GM06990 (cell line): ENCODE results near the gene LYPD6B.

Source experiments
- DNase-seq: peaks from one replicate; pipeline ENCODE4 v3.0.0-alpha.2; 2011; ENCODE audit not compliant: insufficient read length; ENCODE audit errors: extremely low read depth
- H3K27me3 ChIP-seq: replicated peaks from 2 replicates; pipeline ENCODE4 v1.6.0; 2011; ENCODE audit warnings: low read length; ENCODE audit not compliant: control insufficient read depth, insufficient read depth
- H3K36me3 ChIP-seq: 2 replicates; pipeline ENCODE4 v1.5.1; 2011; ENCODE audit warnings: low read length; ENCODE audit not compliant: control insufficient read depth, insufficient read depth
- H3K4me3 ChIP-seq: replicated peaks from 2 replicates; pipeline ENCODE4 v1.5.1; 2011; ENCODE audit warnings: low read depth, mild to moderate bottlenecking, control low read depth, low read length
- CTCF ChIP-seq: IDR thresholded peaks from 2 replicates; pipeline ENCODE4 v1.5.1; 2011; ENCODE audit warnings: low read length, control low read depth, mild to moderate bottlenecking, inconsistent platforms; ENCODE audit not compliant: insufficient read depth, poor library complexity, severe bottlenecking

The LYPD6B gene

GRCh38 chr2:148994341-148994740 lies 44.2 kb upstream of the LYPD6B start:
- no peak for DNase-seq
- H3K27me3 ChIP-seq = no peaks in the 10 kb centered on the region
- H3K36me3 ChIP-seq = no peaks in the 10 kb centered on the region
- no peak overlapping the region for H3K4me3 ChIP-seq
- no peak for TF ChIP-seq CTCF

DNA sequence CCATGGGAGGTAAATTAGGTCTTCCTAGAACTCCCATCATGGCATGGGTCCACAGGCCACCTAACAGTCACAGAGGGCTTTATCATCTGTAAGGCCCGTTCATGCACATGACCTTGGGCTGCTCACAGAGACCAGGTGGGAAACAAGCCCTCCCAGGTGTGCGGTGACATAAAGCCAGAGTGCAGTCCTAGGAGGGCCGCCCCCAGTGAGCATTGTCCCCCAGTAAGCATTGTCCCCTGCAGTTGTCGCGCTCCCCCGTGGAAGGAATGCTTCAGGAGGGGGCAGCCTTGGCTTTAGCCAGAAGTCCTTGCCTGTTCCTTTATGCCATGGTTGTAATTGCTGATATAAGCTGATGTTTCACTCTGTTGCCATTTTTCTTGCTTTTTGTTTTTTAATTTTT lies 41.7 kb upstream of the LYPD6B start:
- Histone ChIP-seq H3K4me3 (no peak overlapping the region), H3K36me3 (no peaks in the 10 kb centered on the region), H3K27me3 (no peaks in the 10 kb centered on the region)
- no peak for DNase-seq
- TF ChIP-seq CTCF = no peak

GRCh38 chr2:148998165-148998830 lies 40.2 kb upstream of the LYPD6B start:
- DNase-seq = no peak
- TF ChIP-seq CTCF = no peak
- Histone ChIP-seq H3K36me3 (no peaks in the 10 kb centered on the region), H3K4me3 (no peak overlapping the region), H3K27me3 (no peaks in the 10 kb centered on the region)

- H3K27me3 ChIP-seq = no peaks in the 10 kb centered on the region
- no peaks in the 10 kb centered on the region for H3K36me3 ChIP-seq
- no peak for DNase-seq
- no peak for TF ChIP-seq CTCF
- no peak overlapping the region for H3K4me3 ChIP-seq
Observed at GRCh38 chr2:148998831-148999200, 39.7 kb upstream of the LYPD6B start.

DNA sequence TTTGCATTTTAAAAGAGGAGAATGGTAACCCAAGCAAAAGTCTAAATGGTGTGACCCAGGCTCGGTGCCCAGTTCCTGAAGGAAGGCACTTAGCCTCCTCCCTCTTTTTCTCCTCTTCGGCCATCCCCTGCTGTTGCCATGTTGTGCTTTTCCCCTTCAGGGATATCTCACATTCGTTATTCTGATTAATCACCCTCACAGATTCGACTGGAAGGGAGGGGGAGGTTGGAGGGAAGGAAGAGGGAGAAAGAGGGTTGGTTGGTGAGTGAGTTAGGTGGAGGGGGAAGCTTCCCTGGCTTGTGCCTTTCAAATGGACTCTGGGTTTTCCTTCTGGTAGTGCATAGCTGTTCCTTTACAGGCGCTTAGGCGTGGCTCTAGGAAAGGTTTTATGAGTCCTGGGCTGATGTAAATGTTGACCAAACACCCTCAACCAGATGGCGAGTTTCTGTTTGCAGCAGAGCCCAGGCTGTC lies 39.0 kb upstream of the LYPD6B start:
- TF ChIP-seq CTCF = no peak
- H3K36me3 ChIP-seq = no peaks in the 10 kb centered on the region
- no peak overlapping the region for H3K4me3 ChIP-seq
- DNase-seq = no peak
- no peaks in the 10 kb centered on the region for H3K27me3 ChIP-seq
